Hypothalamus (tissue), 51 donors: ENCODE measurements around the gene DPF3.

Experiments used
- DNase-seq, 51 donors: peaks; one replicate each; lab custom pipeline; 2025; lab: John Stamatoyannopoulos, UW

DPF3 gene

GRCh38 chr14:72610096-72610830 is 283.6 kb downstream of the DPF3 start:
- no peak for DNase-seq

- no peak for DNase-seq
These were observed 284.5 kb downstream of the DPF3 start for GRCh38 chr14:72609205-72609916.

GRCh38 chr14:72608391-72609204 is 285.3 kb downstream of the DPF3 start:
- peak in 5 of 51 donors; percentile 5 to 55 (median 30) for DNase-seq

- no peak for DNase-seq
These were observed 286.3 kb downstream of the DPF3 start for GRCh38 chr14:72607386-72608130.

- DNase-seq = no peak
These were observed 287.0 kb downstream of the DPF3 start for GRCh38 chr14:72606879-72607278.

- no peak for DNase-seq
These were observed 288.0 kb downstream of the DPF3 start for GRCh38 chr14:72605921-72606220.

- no peak for DNase-seq
These were observed 288.6 kb downstream of the DPF3 start for GRCh38 chr14:72605096-72605920.

GRCh38 chr14:72604133-72604532 is 289.8 kb downstream of the DPF3 start:
- no peak for DNase-seq

- no peak for DNase-seq
These were observed 290.3 kb downstream of the DPF3 start for GRCh38 chr14:72603639-72604038.

- no peak for DNase-seq
These were observed 293.2 kb downstream of the DPF3 start for GRCh38 chr14:72600551-72601330.

- no peak for DNase-seq
These were observed 294.1 kb downstream of the DPF3 start for GRCh38 chr14:72599579-72600470.

- DNase-seq = no peak
These were observed 295.6 kb downstream of the DPF3 start for GRCh38 chr14:72598306-72598705.

GRCh38 chr14:72597252-72598233 is 296.4 kb downstream of the DPF3 start:
- no peak for DNase-seq

- no peak for DNase-seq
These were observed 298.6 kb downstream of the DPF3 start for GRCh38 chr14:72595152-72595862.

GRCh38 chr14:72594099-72594901 is 299.6 kb downstream of the DPF3 start:
- no peak for DNase-seq
